Panc1 (cell line): ENCODE results near the gene GDPD5. TPM values are rescaled to one million over a fixed set of nuclear protein-coding genes. Genes with fewer than 3 reads are reported as not detected.

Experiments used
- ATAC-seq: fragments of 200-7000 bp; cut with Tn5 transposase; 2 replicates; pipeline ENCODE4 v1.9.1; 2020; ENCODE audit warnings: mild to moderate bottlenecking, moderate library complexity
- BruUV-seq: library from RNA; stranded (reverse); fragments of 400-500 nt; replicated peaks from 2 replicates; lab custom pipeline; 2021; lab: Mats Ljungman, UMichigan
- CTCF ChIA-PET: fragments of 300-600 bp; sonication (Branson Sonifier 250); formaldehyde crosslinking; loops from one replicate; lab custom pipeline; 2022; ENCODE audit warnings: antibody characterized with exemption; lab: Charles Lee
- POLR2A ChIA-PET: fragments of 300-600 bp; sonication (Branson Sonifier 250); formaldehyde crosslinking; loops from one replicate; lab custom pipeline; 2022; ENCODE audit warnings: antibody characterized with exemption; lab: Charles Lee
- DNase-seq: peaks from one replicate; pipeline ENCODE4 v3.0.0-alpha.2; 2010; ENCODE audit warnings: low read depth, low spot score
- H3K27ac ChIP-seq: 2 replicates; pipeline ENCODE4 v1.5.1; 2011; ENCODE audit warnings: mild to moderate bottlenecking, low read length, inconsistent platforms
- H3K27me3 ChIP-seq: fragments of 200-500 bp; sonication (Bioruptor generic); 2 replicates; pipeline ENCODE4 v1.6.0; 2014; ENCODE audit warnings: low read length, inconsistent platforms; ENCODE audit not compliant: control insufficient read depth, insufficient read depth
- H3K36me3 ChIP-seq: fragments of 200-500 bp; sonication (Bioruptor generic); 2 replicates; pipeline ENCODE4 v1.5.1; 2014; ENCODE audit warnings: inconsistent platforms, mild to moderate bottlenecking, low read length, moderate library complexity; ENCODE audit not compliant: control insufficient read depth, insufficient read depth
- H3K4me1 ChIP-seq: 2 replicates; pipeline ENCODE4 v1.5.1; 2011; ENCODE audit warnings: inconsistent platforms, mild to moderate bottlenecking, low read length, moderate library complexity; ENCODE audit not compliant: control insufficient read depth, insufficient read depth
- H3K4me3 ChIP-seq, 2 experiments: 2 replicates each; pipeline ENCODE4 v1.5.1; 2011 to 2012; ENCODE audit warnings: low read depth in 2 of 2, low read length in 2 of 2, mild to moderate bottlenecking in 2 of 2, inconsistent platforms in 1 of 2, moderate library complexity in 1 of 2
- H3K9me3 ChIP-seq: fragments of 200-500 bp; sonication (Bioruptor generic); 2 replicates; pipeline ENCODE4 v1.5.1; 2014; ENCODE audit warnings: low read depth, mild to moderate bottlenecking, inconsistent platforms, low read length, moderate library complexity; ENCODE audit not compliant: control insufficient read depth, insufficient read depth
- CTCF ChIP-seq: fragments of 450-650 bp; IDR thresholded peaks from 2 replicates; pipeline ENCODE4 v1.5.1; 2017; ENCODE audit warnings: mild to moderate bottlenecking
- POLR2AphosphoS5 ChIP-seq: IDR thresholded peaks from 2 replicates; pipeline ENCODE4 v1.6.1; 2012; ENCODE audit warnings: mild to moderate bottlenecking, low read depth, low read length, moderate library complexity
- SIN3A ChIP-seq: IDR thresholded peaks from 2 replicates; pipeline ENCODE4 v1.6.1; 2012; ENCODE audit warnings: low read depth, mild to moderate bottlenecking, low read length, moderate library complexity, borderline replicate concordance; ENCODE audit not compliant: insufficient read depth
- TCF7L2 ChIP-seq: IDR thresholded peaks from 2 replicates; pipeline ENCODE4 v1.6.1; 2011; ENCODE audit warnings: mild to moderate bottlenecking, low read depth, low read length, inconsistent platforms
- in situ Hi-C: cut with HindIII; loops from 2 replicates; pipeline ENCODE4 v1.10.0; 2016; ENCODE audit warnings: low sequenced_read_pairs, low pct_unique_long_range_greater_than_20kb
- intact Hi-C: fragments of 100-400 bp; cut with micrococcal nuclease; formaldehyde crosslinking; loops from one replicate; pipeline ENCODE4 v1.10.0; 2022; ENCODE audit not compliant: unreplicated experiment
- total RNA-seq: library from RNA; stranded (reverse); gene quantifications from one replicate; pipeline ENCODE4 v1.2.1, GENCODE V29; 2021; ENCODE audit not compliant: unreplicated experiment
- TF ChIP-seq, protein P1 (sequence below), 2 experiments: IDR thresholded peaks; 2 replicates each; pipeline ENCODE4 v1.6.1; 2011 to 2012; ENCODE audit warnings: low read depth in 2 of 2, control low read depth in 1 of 2, low read length in 1 of 2, mild to moderate bottlenecking in 1 of 2, moderate library complexity in 1 of 2; ENCODE audit not compliant: insufficient read depth in 1 of 2

Gene GDPD5
- total RNA-seq, 1 experiment from 2014 or later: 6.0 TPM

DNA sequence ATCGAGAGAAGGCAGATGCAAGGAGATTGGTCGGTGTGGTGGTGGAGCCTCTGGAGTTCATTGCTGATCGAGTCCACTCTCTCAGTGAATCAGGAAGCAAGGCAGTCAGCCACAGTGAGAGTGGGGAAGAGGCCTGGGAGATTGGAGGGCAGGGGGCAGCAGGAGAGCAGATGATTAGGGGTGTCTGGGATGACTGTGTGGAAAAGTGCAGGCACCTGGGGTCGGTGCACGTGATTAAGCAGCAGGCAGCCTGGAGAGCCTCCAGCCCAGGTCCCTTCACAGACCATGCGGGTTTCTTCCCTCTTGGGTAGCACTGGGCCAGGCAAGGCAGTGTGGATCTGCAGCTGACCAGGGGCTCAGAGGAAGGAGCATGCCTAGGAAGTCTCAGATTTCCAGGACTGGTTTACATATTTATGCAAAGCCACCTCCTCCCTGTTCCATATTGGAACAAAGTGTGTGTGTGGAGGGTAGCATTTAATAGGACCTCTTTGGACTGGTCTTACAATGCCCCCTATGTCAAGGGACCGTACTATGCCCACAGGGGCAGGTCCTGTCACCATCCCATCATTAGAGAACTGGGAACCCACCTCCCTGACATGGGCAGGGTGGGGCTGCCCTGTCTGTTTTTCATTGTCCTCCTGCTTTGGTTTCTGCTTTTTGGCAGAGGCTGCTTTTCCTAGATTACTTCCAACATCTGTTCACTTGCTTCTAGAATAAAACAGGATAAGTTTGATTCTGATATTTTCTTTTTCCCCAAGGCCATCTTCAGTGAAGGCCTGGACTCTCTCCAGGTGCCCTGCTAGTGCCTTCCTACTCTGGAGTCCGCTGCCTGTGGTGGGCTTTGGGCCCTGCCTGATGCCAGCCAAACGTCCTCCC lies 14.0 kb upstream of the GDPD5 start:
- POLR2A ChIA-PET: interaction anchor here (0.6 kb wide), 2 partner anchors 10 to 44 kb away, joined by 3 read pairs; no protein-coding TSS in a partner anchor
- Histone ChIP-seq H3K27me3 (no peaks in the 10 kb centered on the region), H3K4me3 (no peak overlapping the region), H3K9me3 (no peaks in the 10 kb centered on the region), H3K36me3 (no peaks in the 10 kb centered on the region), H3K4me1 (peaks cover 10% of the 10 kb centered on the region), H3K27ac (no peak overlapping the region)
- no peak for ATAC-seq
- intact Hi-C loops (loop anchor here (5.0 kb wide), 1 partner anchor 328 kb away; no protein-coding TSS in a partner anchor), in situ Hi-C loops (no loop called here)
- TF ChIP-seq, protein P1, sequence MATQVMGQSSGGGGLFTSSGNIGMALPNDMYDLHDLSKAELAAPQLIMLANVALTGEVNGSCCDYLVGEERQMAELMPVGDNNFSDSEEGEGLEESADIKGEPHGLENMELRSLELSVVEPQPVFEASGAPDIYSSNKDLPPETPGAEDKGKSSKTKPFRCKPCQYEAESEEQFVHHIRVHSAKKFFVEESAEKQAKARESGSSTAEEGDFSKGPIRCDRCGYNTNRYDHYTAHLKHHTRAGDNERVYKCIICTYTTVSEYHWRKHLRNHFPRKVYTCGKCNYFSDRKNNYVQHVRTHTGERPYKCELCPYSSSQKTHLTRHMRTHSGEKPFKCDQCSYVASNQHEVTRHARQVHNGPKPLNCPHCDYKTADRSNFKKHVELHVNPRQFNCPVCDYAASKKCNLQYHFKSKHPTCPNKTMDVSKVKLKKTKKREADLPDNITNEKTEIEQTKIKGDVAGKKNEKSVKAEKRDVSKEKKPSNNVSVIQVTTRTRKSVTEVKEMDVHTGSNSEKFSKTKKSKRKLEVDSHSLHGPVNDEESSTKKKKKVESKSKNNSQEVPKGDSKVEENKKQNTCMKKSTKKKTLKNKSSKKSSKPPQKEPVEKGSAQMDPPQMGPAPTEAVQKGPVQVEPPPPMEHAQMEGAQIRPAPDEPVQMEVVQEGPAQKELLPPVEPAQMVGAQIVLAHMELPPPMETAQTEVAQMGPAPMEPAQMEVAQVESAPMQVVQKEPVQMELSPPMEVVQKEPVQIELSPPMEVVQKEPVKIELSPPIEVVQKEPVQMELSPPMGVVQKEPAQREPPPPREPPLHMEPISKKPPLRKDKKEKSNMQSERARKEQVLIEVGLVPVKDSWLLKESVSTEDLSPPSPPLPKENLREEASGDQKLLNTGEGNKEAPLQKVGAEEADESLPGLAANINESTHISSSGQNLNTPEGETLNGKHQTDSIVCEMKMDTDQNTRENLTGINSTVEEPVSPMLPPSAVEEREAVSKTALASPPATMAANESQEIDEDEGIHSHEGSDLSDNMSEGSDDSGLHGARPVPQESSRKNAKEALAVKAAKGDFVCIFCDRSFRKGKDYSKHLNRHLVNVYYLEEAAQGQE (IDR thresholded peaks at IDR 0.05; ENCODE audit: insufficient read depth in 1 of 2, low read depth in 2 of 2, low read length in 1 of 2): no peak
- TF ChIP-seq TCF7L2 (no peak), CTCF (no peak), SIN3A (no peak), POLR2AphosphoS5 (no peak)
- DNase-seq: no peak
- BruUV-seq: no TSS peak
- CTCF ChIA-PET: no interaction called here

GRCh38 chr11:75538150-75538942 lies 12.6 kb upstream of the GDPD5 start:
- no peak for TF ChIP-seq TCF7L2
- TF ChIP-seq SIN3A: no peak
- DNase-seq: no peak
- H3K9me3 ChIP-seq: no peaks in the 10 kb centered on the region
- intact Hi-C loops (no loop called here), in situ Hi-C loops (no loop called here)
- ChIA-PET CTCF (no interaction called here), POLR2A (no interaction called here)
- no peaks in the 10 kb centered on the region for H3K27me3 ChIP-seq
- no peak for ATAC-seq
- no peaks in the 10 kb centered on the region for H3K36me3 ChIP-seq
- BruUV-seq: no TSS peak
- H3K4me1 ChIP-seq: peaks cover 17% of the 10 kb centered on the region
- H3K27ac ChIP-seq: no peak overlapping the region
- H3K4me3 ChIP-seq: no peak overlapping the region
